ENCODE results near the gene GAS2L2.
A peak's percentile ranks its signal among the peaks of the same experiment; 100 is the strongest.
"Not testable (repeated sequence)": the region's sequence is repeated elsewhere in the genome, so short reads cannot be mapped to it uniquely, and the experiment has no call there.

The GAS2L2 gene

GRCh38 chr17:35757243-35757642, 4.2 kb upstream of the GAS2L2 start:
- Mint-ChIP-seq H3K9me3 (no peaks in the 10 kb centered on the region), H3K4me1 (no peaks in the 10 kb centered on the region)

DNA sequence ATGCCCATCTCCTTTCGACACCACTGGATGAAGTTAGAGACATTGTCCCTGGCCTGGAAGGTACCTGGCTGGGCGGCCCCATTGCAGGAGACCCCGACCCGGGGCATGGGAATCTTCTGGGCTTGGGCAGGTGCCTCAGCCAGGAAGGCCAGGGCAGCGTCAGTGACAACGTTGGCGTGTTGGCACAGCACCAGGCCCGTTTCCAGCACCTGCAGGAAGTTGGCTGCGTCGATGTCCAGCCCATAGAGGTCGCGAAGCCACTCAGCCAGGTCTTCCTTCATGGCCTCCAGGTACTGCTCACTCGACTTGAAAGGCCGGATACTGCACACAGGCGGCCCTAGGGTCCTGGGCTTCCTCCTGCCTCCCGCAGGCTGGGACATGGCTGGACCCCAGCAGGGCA, 568 bp downstream of the GAS2L2 start:
- no peak overlapping the region for H3K27ac Mint-ChIP-seq
- H3K36me3 Mint-ChIP-seq (ENCODE audit: low read depth) = no peaks in the 10 kb centered on the region
- H3K4me1 Mint-ChIP-seq = no peaks in the 10 kb centered on the region
- H3K9me3 Mint-ChIP-seq = no peaks in the 10 kb centered on the region
- H3K27me3 Mint-ChIP-seq (ENCODE audit: low read depth) = peaks cover 33% of the 10 kb centered on the region
- H3K4me3 Mint-ChIP-seq = no peak overlapping the region
- TF ChIP-seq CTCF (IDR thresholded peaks at IDR 0.05; ENCODE audit: unreplicated experiment in 3 of 3) = no peak

More at GRCh38 chr17:35757243-35757642, 4.2 kb upstream of the GAS2L2 start:
- no peaks in the 10 kb centered on the region for H3K36me3 Mint-ChIP-seq (ENCODE audit: low read depth)
- TF ChIP-seq CTCF (IDR thresholded peaks at IDR 0.05; ENCODE audit: unreplicated experiment in 3 of 3) = no peak
- peaks cover 5% of the 10 kb centered on the region for H3K27me3 Mint-ChIP-seq (ENCODE audit: low read depth)
- no peak overlapping the region for H3K4me3 Mint-ChIP-seq
- no peak overlapping the region for H3K27ac Mint-ChIP-seq

GRCh38 chr17:35751541-35751940, 1.5 kb downstream of the GAS2L2 start:
- H3K4me1 Mint-ChIP-seq; H3K4me3 Mint-ChIP-seq; H3K27ac Mint-ChIP-seq; H3K9me3 Mint-ChIP-seq; H3K36me3 Mint-ChIP-seq (ENCODE audit: low read depth): not testable (repeated sequence)
- H3K27me3 Mint-ChIP-seq (ENCODE audit: low read depth) = peaks cover 38% of the 10 kb centered on the region

DNA sequence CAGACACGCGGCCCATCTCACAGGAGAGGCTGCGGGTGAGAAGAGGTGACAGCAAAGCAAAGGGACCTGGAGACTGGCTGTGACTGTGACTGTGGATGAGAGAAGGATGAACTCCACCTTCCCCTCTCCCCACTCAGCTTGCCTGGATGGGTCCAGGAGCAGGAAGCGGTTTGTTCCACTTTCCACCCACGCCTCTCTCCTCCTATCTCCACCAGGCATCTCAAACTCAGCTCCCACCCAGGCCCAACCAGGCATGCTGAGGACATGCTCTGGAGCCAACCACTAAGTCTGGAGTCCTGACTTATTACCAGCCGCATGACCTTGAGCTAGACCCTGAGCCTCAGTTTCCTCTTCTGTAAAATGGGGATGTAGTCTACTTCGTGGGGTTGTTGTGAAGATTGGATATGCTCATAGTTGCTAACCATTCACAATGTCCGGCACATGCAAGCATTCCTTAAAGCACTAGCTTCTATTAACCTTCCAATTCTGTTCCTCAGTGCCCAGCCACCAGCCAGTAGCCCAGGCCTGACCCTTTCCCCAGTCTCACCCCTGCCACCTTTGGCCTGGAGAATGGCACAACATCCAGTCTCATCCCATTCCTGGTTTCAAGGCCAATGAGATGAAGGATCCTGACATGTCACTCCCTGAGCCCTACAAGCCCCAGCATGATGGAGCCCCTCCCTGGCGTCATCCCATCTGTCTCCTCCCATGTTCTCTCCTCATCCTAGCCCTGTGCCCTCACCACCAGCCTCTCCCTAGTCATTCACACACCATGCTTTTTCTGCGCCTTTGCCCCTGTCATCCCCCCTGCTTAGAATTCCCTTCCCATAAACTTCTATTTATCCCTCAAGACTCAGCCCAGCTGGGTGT, 2.3 kb downstream of the GAS2L2 start:
- Mint-ChIP-seq H3K36me3 (ENCODE audit: low read depth) (no peaks in the 10 kb centered on the region), H3K4me3 (peak overlapping the region in 1 of 3 experiments; percentile 60), H3K27ac (no peak overlapping the region), H3K4me1 (no peaks in the 10 kb centered on the region), H3K27me3 (ENCODE audit: low read depth) (peaks cover 38% of the 10 kb centered on the region), H3K9me3 (no peaks in the 10 kb centered on the region)
- no peak for TF ChIP-seq CTCF (IDR thresholded peaks at IDR 0.05; ENCODE audit: unreplicated experiment in 3 of 3)

DNA sequence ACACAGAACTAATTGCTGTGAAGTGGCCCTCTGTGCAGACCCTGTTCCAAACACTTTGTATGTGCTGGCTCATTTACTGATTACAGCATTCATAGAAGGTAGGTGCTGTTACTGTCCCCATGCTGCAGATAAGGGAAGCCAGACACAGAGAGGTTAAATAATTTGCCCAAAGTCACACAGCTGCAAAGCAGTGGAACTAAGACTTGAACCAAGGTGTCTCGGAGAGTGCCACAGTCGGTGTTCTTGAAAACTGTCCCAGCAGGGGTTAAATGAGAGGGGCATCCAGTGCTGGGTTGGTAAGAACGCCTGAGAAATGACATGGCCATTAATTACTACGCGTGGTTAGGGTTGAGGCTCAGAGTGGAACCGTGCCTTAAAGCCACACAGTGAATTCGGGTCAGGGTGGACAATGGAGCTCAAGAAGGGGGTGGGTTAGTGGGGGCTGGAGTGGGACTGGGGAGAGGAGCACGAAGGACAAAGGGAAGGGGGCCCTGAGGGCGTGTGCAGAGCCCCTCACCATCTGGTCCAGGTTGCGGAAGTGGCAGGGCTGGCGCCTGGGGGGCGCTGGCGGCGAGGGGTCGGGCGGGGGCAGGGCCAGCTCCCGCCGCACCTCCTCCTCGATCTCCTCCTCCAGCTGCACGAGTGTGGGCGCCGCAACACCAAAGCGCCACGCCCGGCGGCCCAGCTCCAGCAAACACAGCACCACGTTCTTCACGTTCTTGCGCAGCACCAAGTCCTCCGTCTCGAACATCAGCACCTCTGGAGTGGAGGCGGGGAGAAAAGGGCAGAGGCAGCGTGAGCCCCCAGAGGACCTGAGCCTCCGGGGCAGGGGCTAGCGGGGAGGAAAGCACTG, 3.3 kb downstream of the GAS2L2 start:
- no peak overlapping the region for H3K27ac Mint-ChIP-seq
- no peaks in the 10 kb centered on the region for H3K9me3 Mint-ChIP-seq
- TF ChIP-seq CTCF (IDR thresholded peaks at IDR 0.05; ENCODE audit: unreplicated experiment in 3 of 3) = no peak
- peaks cover 38% of the 10 kb centered on the region for H3K27me3 Mint-ChIP-seq (ENCODE audit: low read depth)
- H3K4me3 Mint-ChIP-seq = peak overlapping the region in 2 of 3 experiments; percentile 32 to 60
- no peaks in the 10 kb centered on the region for H3K4me1 Mint-ChIP-seq
- no peaks in the 10 kb centered on the region for H3K36me3 Mint-ChIP-seq (ENCODE audit: low read depth)

DNA sequence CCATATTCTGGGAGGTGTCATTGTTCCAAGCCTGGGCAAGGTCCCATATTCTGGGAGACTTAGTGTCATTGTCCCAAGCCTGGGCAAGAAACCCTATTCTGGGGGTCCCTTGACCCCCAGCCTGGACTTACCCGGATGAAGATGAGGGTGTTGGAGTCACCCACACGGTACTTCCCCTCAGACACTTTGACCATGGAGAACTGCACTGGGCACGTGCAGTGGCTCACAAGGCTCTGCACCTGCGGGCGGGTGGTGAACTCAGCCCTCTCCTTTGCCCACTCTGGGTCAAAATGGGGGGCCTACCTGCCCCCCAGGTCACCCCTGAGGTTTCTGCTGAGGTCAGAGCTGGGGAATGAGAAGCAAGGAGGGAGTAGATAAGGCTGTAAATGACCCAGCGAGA, 4.1 kb downstream of the GAS2L2 start:
- Mint-ChIP-seq H3K36me3 (ENCODE audit: low read depth) (no peaks in the 10 kb centered on the region), H3K9me3 (no peaks in the 10 kb centered on the region), H3K27me3 (ENCODE audit: low read depth) (peaks cover 38% of the 10 kb centered on the region), H3K4me3 (no peak overlapping the region), H3K4me1 (no peaks in the 10 kb centered on the region), H3K27ac (no peak overlapping the region)
- TF ChIP-seq CTCF (IDR thresholded peaks at IDR 0.05; ENCODE audit: unreplicated experiment in 3 of 3) = no peak

Data from nephron (organoid).